Stimulated activated CD8-positive, alpha-beta memory T cell treated with anti-CD3 and anti-CD28 coated beads, Interleukin-4, amount 100 ng/mL, for 1 hour (primary cell): ENCODE results near the gene ANKFN1.
"Not testable (repeated sequence)": the region's sequence is repeated elsewhere in the genome, so short reads cannot be mapped to it uniquely, and the experiment has no call there.

Experiments used
- DNase-seq, 2 donors: peaks; one replicate each; pipeline ENCODE4 v3.0.0-alpha.2; 2020; ENCODE audit warnings: low read depth in 2 of 2, low spot score in 1 of 2

ANKFN1 gene

GRCh38 chr17:56284482-56284881 is 131.2 kb downstream of the ANKFN1 start:
- no peak for DNase-seq

- not testable (repeated sequence) for DNase-seq
Measured at GRCh38 chr17:56288786-56289185, 135.5 kb downstream of the ANKFN1 start.

DNA sequence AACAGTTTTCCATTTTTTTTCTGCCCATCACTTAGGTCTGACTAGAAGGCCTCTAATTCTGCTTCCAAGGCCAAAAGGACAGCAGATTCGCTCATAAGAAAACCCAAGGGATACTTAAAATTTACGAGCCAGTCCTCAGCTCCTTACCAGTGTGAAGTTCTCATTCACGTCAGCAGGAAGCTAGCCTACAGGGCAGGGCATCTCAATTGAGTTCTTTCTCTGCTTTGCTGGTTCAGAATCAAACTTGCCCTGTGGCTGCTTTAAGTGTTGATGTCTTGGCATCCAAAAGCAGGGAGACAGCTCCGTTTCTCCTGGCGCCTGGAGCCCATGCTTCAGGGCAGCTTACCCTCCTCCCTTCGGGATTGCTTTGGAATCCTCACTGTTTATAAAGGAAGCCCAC is 136.0 kb downstream of the ANKFN1 start:
- DNase-seq, result no peak

DNA sequence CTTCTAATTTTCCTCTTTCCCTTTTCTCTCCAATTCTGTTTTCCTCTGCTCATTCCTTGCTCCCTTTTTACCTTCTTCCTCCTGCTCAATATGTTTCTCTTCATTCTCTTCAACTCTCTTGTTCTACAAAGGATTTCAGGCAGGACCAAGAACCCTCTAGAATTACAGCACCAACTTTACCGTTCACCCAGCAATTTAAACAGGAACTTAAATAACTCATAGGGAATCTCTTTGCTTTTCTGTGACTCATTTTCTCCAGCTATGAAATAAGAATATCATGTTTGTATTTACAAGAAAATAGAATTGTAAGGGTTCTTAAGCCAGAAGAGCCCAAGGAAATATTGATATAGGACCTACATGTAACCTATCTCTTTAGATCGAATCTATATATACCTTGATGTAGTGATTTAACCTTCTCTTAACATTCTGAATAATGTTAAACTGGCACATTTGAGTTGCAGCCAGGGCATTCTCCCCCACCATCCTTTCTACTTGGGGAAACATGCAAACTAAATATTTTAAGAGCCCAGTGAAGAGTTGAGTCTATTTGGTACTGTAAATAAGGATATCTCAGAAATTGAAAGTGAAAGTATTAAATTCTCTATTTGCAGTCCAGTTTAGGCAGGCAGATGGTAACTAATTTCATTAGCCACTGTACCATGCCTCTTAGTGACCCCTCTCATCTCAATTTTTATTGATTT is 137.0 kb downstream of the ANKFN1 start:
- no peak for DNase-seq

- no peak for DNase-seq
Measured at GRCh38 chr17:56290802-56291118, 137.5 kb downstream of the ANKFN1 start.

- DNase-seq, result no peak
Measured at GRCh38 chr17:56291226-56291805, 138.0 kb downstream of the ANKFN1 start.

DNA sequence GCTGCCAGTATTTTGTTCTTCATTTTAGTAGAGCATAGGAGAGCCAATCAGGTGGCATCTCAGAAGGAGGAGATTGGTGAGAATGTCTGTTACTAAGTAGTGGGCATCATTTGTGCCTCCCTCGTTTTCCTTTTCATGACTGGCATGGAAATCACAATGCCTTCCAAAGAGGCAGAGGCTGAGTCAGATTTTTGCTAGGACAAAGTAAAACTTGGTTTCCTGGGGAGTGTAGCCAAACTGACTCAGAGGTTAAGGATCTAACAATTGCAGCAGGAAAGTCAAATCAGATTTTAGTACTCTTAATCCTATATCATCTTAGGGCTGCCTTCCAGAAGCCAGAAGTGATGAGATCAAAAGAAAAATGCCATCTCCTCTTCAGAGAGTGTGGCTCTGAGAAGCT is 138.7 kb downstream of the ANKFN1 start:
- no peak for DNase-seq

GRCh38 chr17:56292578-56292977 is 139.3 kb downstream of the ANKFN1 start:
- DNase-seq, result no peak

GRCh38 chr17:56297184-56297583 is 143.9 kb downstream of the ANKFN1 start:
- no peak for DNase-seq

- DNase-seq, result no peak
Measured at GRCh38 chr17:56298846-56299245, 145.6 kb downstream of the ANKFN1 start.

GRCh38 chr17:56300144-56300543 is 146.9 kb downstream of the ANKFN1 start:
- no peak for DNase-seq

DNA sequence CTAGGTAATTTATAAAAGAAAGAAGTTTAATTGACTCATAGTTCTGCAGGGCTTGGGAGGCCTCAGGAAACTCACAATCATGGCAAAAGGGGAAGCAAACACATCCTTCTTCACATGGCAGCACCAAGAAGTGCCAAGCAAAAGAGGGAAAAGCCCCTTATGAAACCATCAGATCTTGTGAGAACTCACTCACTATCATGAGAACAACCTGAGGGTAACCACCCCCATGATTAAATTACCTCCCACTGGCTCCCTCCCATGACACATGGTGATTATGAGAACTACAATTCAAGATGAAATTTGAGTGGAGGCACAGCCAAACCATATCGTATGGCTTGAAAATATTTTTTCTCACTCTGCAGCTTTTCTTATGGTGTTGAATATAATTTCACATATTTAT is 151.7 kb downstream of the ANKFN1 start:
- no peak for DNase-seq

DNA sequence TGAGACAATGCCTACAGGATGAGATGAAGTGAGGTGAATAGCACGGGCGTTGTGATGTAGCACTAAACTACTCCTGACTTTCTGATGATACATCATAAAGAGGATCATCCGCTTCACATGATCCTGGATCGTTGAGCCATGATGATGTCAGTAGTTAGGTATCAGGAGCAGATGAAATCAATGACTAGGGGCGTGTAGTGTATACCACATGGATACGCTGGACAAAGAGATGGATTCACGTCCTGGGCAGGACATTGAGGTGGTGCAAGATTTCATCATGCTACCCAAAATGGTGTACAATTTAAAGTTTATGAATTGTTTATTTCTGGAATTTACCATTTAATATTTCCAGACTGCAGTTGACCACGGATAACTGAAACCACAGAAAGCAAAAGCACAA is 156.6 kb downstream of the ANKFN1 start:
- no peak for DNase-seq

- DNase-seq, result no peak
Measured at GRCh38 chr17:56310782-56311181, 157.5 kb downstream of the ANKFN1 start.

GRCh38 chr17:56313201-56313600 is 159.9 kb downstream of the ANKFN1 start:
- DNase-seq, result no peak

DNA sequence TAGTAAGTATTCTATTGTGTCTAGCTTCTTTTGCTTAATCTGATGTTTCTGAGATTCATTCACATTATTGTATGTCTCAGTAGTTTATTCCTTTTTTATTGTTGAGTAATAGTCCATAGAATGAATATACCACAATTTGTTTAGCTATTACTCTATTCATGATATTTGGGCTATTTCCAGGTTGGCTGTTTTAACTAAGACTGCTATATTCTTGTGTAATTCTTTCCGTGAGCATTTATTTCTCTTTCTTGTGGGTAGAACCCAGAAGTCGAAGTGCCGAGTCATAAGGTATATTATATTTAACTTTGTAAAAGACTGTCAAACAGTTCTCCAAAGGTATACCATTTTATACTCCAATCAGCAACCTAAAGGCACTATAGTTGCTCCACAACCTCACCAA is 160.8 kb downstream of the ANKFN1 start:
- no peak for DNase-seq

- DNase-seq, result no peak
Measured at GRCh38 chr17:56314984-56315602, 161.8 kb downstream of the ANKFN1 start.

GRCh38 chr17:56316604-56317003 is 163.3 kb downstream of the ANKFN1 start:
- DNase-seq, result no peak

- no peak for DNase-seq
Measured at GRCh38 chr17:56317351-56318208, 164.3 kb downstream of the ANKFN1 start.

- DNase-seq, result no peak
Measured at GRCh38 chr17:56319531-56319930, 166.3 kb downstream of the ANKFN1 start.

GRCh38 chr17:56320443-56320842 is 167.2 kb downstream of the ANKFN1 start:
- DNase-seq, result no peak

DNA sequence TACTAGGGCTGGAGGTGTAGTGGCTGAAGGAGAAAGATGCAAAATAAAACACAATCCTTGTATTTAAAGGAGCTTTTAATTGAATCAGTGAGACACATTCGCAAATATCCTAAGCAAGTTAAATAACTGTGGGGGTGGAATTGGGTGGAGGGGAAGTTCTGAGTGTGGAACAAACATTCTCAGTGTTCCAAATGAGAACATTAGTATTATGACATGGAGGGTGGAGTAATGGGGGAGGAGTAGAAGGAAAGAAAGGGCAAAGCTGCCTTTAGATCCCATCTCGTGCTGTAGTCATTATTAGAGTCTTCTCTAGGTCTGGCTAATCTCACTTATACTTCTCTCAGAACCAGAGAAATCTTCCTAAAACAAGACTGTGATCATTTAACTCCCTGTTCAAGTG is 169.7 kb downstream of the ANKFN1 start:
- DNase-seq, result no peak
